GM21381 (cell line): ENCODE results near the gene TCHP.

Experiments
- ATAC-seq: cut with Tn5 transposase; IDR thresholded peaks from one replicate; pipeline ENCODE4 v1.9.1; 2021; ENCODE audit warnings: mild to moderate bottlenecking, moderate library complexity; ENCODE audit not compliant: unreplicated experiment

The TCHP gene

GRCh38 chr12:109959411-109960093, 59.5 kb downstream of the TCHP start:
- ATAC-seq = no peak

- no peak for ATAC-seq
These were observed 61.1 kb downstream of the TCHP start for GRCh38 chr12:109961201-109961600.

GRCh38 chr12:109961612-109962011, 61.5 kb downstream of the TCHP start:
- no peak for ATAC-seq

GRCh38 chr12:109962398-109962797, 62.3 kb downstream of the TCHP start:
- ATAC-seq = no peak

GRCh38 chr12:109963330-109963729, 63.3 kb downstream of the TCHP start:
- ATAC-seq = no peak

- ATAC-seq = no peak
These were observed 63.8 kb downstream of the TCHP start for GRCh38 chr12:109963743-109964429.

- ATAC-seq = no peak
These were observed 66.5 kb downstream of the TCHP start for GRCh38 chr12:109966546-109966945.

GRCh38 chr12:109967383-109968031, 67.4 kb downstream of the TCHP start:
- ATAC-seq = no peak
